ENCODE results near the gene RPS6KA5.
A peak's percentile ranks its signal among the peaks of the same experiment; 100 is the strongest.
"Not testable (repeated sequence)": the region's sequence is repeated elsewhere in the genome, so short reads cannot be mapped to it uniquely, and the experiment has no call there.

RPS6KA5 gene

GRCh38 chr14:91060351-91061055 lies at the start of gene RPS6KA5:
Gene RPS6KA5 (minus strand): TSS chr14:91060641. CDS start chr14:91060434, 207 bp downstream.
- DNase-seq, result peak; percentile 100

DNA sequence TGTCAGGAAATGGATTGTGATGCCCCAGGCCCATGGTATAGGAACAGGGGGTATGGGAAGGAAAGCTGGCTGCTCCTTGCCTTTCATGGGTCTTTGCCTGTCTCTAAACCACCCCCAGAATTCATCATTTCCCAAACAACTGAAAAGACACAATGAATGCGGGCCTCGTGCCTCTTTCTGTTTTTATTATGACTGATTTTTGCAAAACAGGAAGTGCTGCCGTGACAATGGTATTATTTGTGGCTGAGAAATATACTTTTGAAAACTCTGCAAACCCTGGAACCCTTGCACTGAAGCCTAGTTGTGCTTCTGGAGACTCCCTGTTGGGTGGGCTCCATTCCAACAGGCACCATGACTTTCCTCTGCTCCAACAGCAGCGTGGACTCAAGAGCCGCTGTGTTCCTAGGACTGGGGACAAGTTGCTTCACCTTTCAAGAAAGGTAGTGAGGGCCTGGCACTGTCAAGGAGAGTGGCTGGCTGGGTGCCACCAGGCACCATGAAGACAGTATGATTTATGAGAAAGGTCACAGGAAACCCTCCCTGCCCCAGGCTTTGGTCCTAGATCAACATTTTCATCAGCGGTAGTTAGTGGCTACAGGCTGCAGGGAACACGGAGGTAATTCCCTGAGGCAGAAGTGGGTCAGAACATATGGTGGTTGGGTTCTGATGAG lies 48.6 kb upstream of the RPS6KA5 start:
- no peak for DNase-seq

DNA sequence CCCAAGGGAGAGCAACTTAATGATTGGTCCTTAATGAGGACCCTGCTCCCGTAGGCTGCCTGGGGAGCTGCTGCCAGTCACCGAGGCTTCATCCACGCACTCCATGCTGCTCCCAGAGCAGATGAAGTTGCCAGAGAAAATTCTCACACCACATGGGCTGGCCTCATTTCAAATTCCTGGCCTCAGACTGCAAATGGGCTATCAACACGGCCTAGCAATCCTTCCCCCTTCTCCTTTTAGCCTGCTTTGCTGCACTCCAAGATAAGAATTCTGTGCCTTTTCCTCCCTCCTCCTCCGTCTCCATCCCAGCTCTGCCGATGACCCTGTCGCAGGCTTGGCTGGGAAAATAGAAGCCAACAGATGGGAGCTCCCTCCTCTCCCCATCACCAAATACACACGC lies 42.7 kb upstream of the RPS6KA5 start:
- no peak for DNase-seq

GRCh38 chr14:91100102-91100501 lies 39.7 kb upstream of the RPS6KA5 start:
- no peak for DNase-seq

DNA sequence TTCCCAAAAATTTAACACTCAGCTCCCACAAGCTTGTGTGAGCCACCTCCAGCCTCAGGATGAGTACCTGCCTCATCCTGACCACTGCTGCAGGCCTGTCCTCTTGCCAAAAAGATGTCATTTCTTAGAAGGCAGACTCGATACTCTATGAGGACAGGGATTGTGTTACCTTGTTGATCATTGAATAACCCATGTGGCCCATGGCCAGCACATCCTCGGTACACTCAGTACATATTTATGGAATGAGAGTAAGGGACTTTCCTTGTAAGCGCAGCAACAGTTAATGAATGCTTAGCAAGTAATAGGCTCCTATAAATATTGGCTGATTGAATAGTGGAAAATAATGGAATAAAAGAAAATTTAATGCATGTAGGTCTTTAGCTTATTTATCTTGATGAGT lies 38.1 kb upstream of the RPS6KA5 start:
- no peak for DNase-seq

GRCh38 chr14:91097657-91098056 lies 37.2 kb upstream of the RPS6KA5 start:
- DNase-seq, result not testable (repeated sequence)

DNA sequence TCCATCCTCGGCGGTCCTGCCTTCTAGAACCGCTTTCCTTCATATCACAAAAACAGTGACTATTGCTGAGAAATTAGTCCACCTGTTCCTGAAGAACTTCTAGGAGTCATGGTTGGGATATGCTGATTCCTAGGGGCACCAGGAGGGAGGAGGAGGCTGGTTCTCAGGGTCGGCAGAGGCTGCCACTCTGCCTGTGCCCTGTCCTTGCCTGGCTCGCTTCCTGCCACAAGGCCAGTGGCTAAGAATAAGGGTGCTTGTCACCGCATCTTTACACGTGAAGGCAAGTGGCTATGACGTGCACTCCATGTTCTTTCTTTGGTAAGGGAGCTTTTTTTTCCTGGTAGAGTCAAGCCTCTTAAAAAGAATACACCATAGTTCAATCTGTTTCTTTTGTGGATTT lies 34.7 kb upstream of the RPS6KA5 start:
- no peak for DNase-seq

DNA sequence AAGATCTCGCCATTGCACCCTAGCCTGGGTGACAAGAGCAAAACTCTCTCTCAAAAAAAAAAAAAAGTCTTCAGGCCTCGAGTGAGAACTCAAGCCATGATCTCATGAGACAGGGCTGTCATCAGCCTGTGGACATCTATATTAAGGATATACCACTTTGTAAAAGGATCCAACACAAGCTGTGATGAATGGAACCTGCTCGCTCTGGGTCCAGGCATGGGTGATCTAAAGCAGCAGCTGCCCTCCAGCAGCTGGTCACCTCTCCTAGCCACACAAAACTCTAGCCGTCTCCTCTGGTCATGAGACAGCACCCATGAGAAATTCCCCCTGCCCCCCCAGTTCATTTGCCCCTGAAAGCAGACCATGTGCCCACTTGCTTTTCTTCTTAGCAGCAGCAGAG lies 34.3 kb upstream of the RPS6KA5 start:
- DNase-seq, result no peak

DNA sequence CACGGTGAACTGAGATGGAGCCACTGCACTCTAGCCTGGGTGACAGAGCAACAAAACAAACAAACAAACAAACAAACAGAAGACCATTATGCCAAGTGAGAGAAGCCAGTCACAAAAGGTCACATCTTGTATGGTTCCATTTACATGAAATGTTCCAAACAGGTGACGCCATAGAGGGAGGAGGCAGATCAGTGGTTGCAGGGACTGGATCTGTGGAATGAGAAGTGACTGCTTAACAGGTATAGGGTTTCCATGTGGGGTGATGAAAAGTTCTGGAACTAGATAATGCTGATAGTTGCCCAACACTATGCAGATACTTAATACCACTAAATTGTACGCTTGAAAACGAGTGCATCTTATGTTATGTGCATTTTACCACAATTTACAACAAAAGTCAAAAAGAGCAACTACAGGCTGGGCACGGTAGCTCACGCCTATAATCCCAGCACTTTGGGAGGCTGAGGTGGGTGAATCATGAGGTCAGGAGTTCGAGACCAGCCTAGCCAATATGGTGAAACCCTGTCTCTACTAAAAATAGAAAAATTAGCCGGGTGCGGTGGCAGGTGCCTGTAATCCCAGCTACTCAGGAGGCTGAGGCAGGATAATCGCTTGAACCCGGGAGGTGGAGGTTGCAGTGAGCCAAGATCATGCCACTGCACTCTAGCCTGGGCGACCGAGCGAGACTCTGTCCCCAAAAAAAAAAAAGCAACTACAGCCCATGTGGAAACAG lies 33.5 kb upstream of the RPS6KA5 start:
- DNase-seq, result not testable (repeated sequence)

DNA sequence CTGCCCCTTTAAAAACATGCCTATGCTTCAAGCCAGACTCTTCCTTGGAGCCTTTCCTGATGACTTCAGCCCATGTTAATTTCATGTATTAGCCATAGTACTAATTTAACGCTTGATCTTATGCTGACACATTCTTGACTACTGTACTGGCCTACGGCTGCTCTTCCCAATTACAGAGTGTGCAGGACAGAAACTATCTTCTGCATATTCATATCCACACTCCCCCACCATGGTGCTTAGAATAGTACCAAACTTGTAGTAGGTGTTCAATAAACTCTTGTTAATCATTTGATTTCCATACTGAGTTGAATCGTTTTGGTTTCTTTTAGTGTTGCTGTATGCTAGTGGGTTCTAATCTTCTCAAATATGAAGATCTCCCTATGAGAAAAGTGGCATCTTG lies 31.6 kb upstream of the RPS6KA5 start:
- DNase-seq, result no peak

- no peak for DNase-seq
Measured at GRCh38 chr14:91090743-91091142, 30.3 kb upstream of the RPS6KA5 start.

DNA sequence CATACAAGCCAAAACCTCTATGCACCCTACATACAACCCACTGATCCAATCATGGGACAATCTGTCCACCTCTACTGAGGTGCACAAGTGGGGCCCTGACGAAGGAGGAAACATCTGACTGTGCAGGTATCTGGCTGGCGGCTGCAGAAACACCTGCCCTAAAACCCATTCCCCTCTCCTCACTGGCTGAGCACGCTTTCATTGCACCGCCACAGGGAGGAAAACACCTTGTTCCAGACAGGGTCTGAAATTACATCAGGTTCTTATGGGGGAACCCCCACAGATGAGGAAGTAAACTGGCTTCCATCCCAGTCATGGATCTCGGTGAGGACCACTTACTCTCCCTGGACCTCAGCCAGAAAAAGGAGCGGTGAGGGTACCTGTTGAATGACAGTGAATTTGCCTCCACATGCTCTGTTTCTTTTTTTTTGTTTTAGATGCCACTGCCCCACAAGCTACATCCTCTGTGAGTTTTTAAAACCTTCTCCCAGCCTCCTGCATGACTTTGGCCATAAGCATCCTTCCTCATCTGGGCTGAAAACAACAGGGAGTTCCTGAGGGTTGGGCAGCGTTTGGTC lies 29.6 kb upstream of the RPS6KA5 start:
- DNase-seq, result no peak

- DNase-seq, result no peak
Measured at GRCh38 chr14:91088585-91089235, 28.3 kb upstream of the RPS6KA5 start.

DNA sequence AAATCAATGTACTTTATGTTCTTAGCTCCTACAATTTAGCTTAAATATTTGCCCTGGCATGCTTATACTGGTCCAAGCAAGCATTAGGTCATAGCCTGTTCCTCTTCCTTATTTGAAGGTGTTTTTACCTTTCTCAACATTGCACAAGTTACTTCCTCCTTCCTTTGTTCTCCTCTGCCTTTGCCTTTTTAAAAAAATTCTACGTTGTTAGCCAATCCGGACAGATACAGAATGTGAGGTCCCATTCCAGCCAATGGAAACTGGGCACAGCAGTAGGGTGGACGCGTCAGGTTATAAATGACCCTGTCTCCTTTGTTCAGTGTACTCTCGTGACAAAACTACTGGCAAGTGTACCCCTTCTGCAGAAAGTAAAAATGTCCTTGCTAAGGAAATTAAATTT lies 27.0 kb upstream of the RPS6KA5 start:
- DNase-seq, result not testable (repeated sequence)

DNA sequence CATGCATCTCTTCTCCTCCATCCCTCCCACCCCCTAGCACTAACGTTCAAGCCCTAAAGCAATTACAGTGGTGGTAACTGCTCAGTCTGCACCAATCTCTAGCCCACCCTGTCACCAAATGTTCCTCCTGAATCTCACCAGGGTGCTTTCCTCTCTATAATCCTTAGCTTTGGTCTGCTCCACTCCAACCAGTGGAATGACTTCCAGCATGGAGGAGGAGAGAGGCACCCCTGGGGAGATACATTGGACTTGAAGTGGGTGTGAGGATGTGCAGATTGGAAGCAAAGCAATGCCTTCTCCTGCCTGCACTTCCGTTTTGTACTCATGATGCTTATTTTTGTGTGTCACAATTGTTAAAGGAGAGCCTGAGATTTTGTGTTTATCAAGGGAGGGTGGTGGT lies 24.1 kb upstream of the RPS6KA5 start:
- DNase-seq, result no peak

DNA sequence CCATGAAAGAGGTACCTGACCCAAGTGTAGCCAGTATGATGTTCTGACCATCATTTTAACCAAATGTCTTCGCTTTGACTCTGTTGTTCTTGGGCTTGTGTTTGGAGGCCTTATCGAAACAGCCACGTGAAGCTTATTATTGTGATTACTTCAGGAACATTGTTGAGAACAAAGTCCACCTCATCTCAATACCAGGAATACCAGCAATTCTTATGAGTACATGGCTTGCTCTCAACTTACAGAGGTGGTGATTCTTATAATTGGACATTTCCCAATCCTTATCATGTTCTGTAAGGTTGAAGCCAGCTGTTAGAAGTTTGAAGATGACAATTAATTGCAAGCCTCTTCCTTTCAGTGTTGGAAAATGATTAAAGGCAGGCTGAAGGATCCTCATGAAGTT lies 21.8 kb upstream of the RPS6KA5 start:
- DNase-seq, result no peak

DNA sequence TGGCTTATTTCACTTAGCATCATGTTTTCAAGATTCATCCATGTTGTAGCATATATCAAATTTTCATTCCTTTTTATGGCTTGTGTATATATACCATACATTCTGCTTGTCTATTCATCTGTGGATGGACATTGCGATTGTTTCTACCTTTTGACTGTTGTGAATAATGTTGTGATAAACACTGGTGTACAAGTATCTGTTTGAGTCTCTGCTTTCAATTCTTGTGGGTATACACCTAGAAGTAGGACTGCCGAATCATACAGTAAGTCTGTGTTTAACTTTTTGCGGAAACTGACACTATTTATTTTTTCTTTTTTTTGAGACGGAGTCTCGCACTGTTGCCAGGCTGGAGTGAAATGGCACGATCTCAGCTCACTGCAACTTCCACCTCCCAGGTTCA lies 19.6 kb upstream of the RPS6KA5 start:
- DNase-seq, result no peak

- DNase-seq, result no peak
Measured at GRCh38 chr14:91078095-91078737, 17.8 kb upstream of the RPS6KA5 start.

DNA sequence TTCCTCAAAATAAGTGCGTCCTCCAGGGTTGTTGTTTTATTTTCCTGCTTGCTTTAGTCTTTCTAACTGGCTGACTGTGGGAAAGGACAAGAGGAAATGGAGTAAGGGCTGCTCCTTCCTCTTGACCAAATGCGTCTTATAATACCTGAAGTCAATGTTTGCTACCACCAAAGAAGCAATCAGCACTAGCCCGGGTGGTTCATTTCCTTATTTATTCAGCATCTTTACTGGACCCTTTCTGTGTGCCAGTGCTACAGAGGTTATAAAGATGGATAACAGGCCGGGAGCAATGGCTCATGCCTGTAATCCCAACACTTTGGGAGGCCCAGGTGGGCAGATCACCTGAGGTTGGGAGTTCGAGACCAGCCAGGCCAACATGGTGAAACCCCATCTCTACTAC lies 15.1 kb upstream of the RPS6KA5 start:
- DNase-seq, result no peak

- no peak for DNase-seq
Measured at GRCh38 chr14:91070572-91070971, 10.1 kb upstream of the RPS6KA5 start.

DNA sequence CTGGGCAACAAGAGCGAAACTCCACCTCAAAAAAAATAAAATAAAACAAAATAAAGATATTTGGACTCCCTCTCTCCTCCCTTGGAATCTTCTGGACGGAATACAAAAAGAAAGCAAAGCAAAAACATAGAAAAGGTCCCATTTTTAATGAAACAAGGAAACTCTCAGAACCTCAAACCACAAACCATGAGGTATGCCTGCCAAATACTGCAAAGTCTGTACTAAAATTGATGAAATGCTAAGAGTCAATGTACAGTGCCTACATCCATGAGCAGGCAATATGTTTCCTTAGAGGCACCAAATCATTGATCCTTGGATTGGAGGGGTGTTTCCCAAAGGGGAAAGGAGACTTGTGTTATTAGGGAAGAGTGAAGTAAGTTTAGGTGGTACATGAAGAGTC lies 8.2 kb upstream of the RPS6KA5 start:
- DNase-seq, result no peak

DNA sequence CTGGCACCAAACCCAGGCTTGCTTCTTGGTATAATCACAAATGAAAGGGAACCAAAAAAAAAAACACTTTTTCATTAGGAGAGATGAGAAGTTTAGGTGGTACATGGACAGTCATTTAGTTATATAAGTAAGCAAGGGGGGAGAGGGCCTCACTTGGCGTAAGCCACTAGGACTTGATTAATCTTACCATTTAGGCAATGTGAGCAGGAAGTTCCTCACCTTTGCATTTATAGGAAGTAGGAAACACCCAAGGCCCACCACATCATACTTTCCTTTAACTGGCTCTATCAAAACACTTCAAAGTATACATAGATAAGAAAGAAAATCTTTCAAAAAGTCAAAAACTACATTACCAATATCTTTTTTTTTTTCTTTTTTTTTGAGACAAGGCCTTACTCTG lies 6.7 kb upstream of the RPS6KA5 start:
- no peak for DNase-seq

- DNase-seq, result no peak
Measured at GRCh38 chr14:91065266-91065665, 4.8 kb upstream of the RPS6KA5 start.
